Measurements from ENCODE around the gene PLA2G15. TPM values are rescaled to one million over a fixed set of nuclear protein-coding genes. Genes with fewer than 3 reads are reported as not detected.

Gene PLA2G15
- total RNA-seq, 2 donors from 2014 or later, result 11.6 to 13.9 TPM

- H3K4me3 ChIP-seq, result no peak overlapping the region
- H3K9me3 ChIP-seq, result no peaks in the 10 kb centered on the region
- H3K9ac ChIP-seq (ENCODE audit: low read depth in 2 of 2, low read length in 2 of 2), result no peak overlapping the region
- H3K4me1 ChIP-seq, result peaks cover 12% of the 10 kb centered on the region
- DNase-seq, result no peak
- intact Hi-C loops (cut with DNase I), result no loop called here
- H3K27ac ChIP-seq, result no peak overlapping the region
- H3K27me3 ChIP-seq, result no peaks in the 10 kb centered on the region
- no peak for TF ChIP-seq CTCF (IDR thresholded peaks at IDR 0.05)
- no peaks in the 10 kb centered on the region for H3K36me3 ChIP-seq
These were observed 25.2 kb downstream of the PLA2G15 start for GRCh38 chr16:68270353-68270752.

GRCh38 chr16:68272507-68273209, 27.5 kb downstream of the PLA2G15 start:
- Histone ChIP-seq H3K36me3 (no peaks in the 10 kb centered on the region), H3K9ac (ENCODE audit: low read depth in 2 of 2, low read length in 2 of 2) (peak overlapping the region in 1 of 2 donors; percentile 1), H3K27me3 (no peaks in the 10 kb centered on the region), H3K4me3 (no peak overlapping the region), H3K27ac (no peak overlapping the region), H3K4me1 (peaks cover 6% of the 10 kb centered on the region), H3K9me3 (no peaks in the 10 kb centered on the region)
- DNase-seq, result peak; percentile 31
- TF ChIP-seq CTCF (IDR thresholded peaks at IDR 0.05), result no peak
- intact Hi-C loops (cut with DNase I), result no loop called here

GRCh38 chr16:68273459-68273858, 28.3 kb downstream of the PLA2G15 start:
- H3K9me3 ChIP-seq, result no peaks in the 10 kb centered on the region
- peaks cover 6% of the 10 kb centered on the region for H3K4me1 ChIP-seq
- H3K9ac ChIP-seq (ENCODE audit: low read depth in 2 of 2, low read length in 2 of 2), result no peak overlapping the region
- no peaks in the 10 kb centered on the region for H3K27me3 ChIP-seq
- DNase-seq, result no peak
- no peak overlapping the region for H3K4me3 ChIP-seq
- intact Hi-C loops (cut with DNase I), result no loop called here
- no peak overlapping the region for H3K27ac ChIP-seq
- TF ChIP-seq CTCF (IDR thresholded peaks at IDR 0.05), result no peak
- no peaks in the 10 kb centered on the region for H3K36me3 ChIP-seq

GRCh38 chr16:68273896-68274295, 28.7 kb downstream of the PLA2G15 start:
- Histone ChIP-seq H3K4me3 (no peak overlapping the region), H3K27ac (no peak overlapping the region), H3K27me3 (no peaks in the 10 kb centered on the region), H3K36me3 (no peaks in the 10 kb centered on the region), H3K9me3 (no peaks in the 10 kb centered on the region), H3K4me1 (peaks cover 6% of the 10 kb centered on the region), H3K9ac (ENCODE audit: low read depth in 2 of 2, low read length in 2 of 2) (no peak overlapping the region)
- no peak for TF ChIP-seq CTCF (IDR thresholded peaks at IDR 0.05)
- intact Hi-C loops (cut with DNase I), result no loop called here
- DNase-seq, result no peak

GRCh38 chr16:68274441-68274840, 29.3 kb downstream of the PLA2G15 start:
- Histone ChIP-seq H3K4me3 (no peak overlapping the region), H3K27me3 (no peaks in the 10 kb centered on the region), H3K9ac (ENCODE audit: low read depth in 2 of 2, low read length in 2 of 2) (peak overlapping the region in 1 of 2 donors; percentile 35), H3K4me1 (peaks cover 6% of the 10 kb centered on the region), H3K9me3 (no peaks in the 10 kb centered on the region), H3K36me3 (no peaks in the 10 kb centered on the region), H3K27ac (no peak overlapping the region)
- intact Hi-C loops (cut with DNase I), result no loop called here
- no peak for DNase-seq
- TF ChIP-seq CTCF (IDR thresholded peaks at IDR 0.05), result no peak

All from colonic mucosa (tissue), 4 donors.